GM04503 (cell line): ENCODE measurements around the gene DHX9.

ENCODE experiments used
- DNase-seq: peaks from one replicate; pipeline ENCODE4 v3.0.0-alpha.2; 2012; ENCODE audit warnings: low read depth

DHX9 gene

GRCh38 chr1:182839209-182840066 is at the start of gene DHX9:
DHX9 (plus strand) TSS chr1:182839347; CDS start chr1:182842567, 3,220 bp downstream.
- peak; percentile 42 for DNase-seq

GRCh38 chr1:182791281-182792179 is 47.6 kb upstream of the DHX9 start:
- no peak for DNase-seq

- DNase-seq: no peak
Measured at GRCh38 chr1:182794091-182794490, 45.1 kb upstream of the DHX9 start.

- no peak for DNase-seq
Measured at GRCh38 chr1:182794676-182795201, 44.4 kb upstream of the DHX9 start.

- no peak for DNase-seq
Measured at GRCh38 chr1:182795563-182796228, 43.5 kb upstream of the DHX9 start.

- DNase-seq: no peak
Measured at GRCh38 chr1:182802006-182802803, 36.9 kb upstream of the DHX9 start.

GRCh38 chr1:182803846-182804245 is 35.3 kb upstream of the DHX9 start:
- no peak for DNase-seq

GRCh38 chr1:182806015-182806678 is 33.0 kb upstream of the DHX9 start:
- DNase-seq: no peak

GRCh38 chr1:182807907-182808306 is 31.2 kb upstream of the DHX9 start:
- DNase-seq: no peak

GRCh38 chr1:182809414-182809957 is 29.7 kb upstream of the DHX9 start:
- DNase-seq: no peak

- DNase-seq: no peak
Measured at GRCh38 chr1:182811975-182812722, 27.0 kb upstream of the DHX9 start.

- DNase-seq: no peak
Measured at GRCh38 chr1:182816863-182817262, 22.3 kb upstream of the DHX9 start.

GRCh38 chr1:182817802-182818201 is 21.3 kb upstream of the DHX9 start:
- no peak for DNase-seq

- no peak for DNase-seq
Measured at GRCh38 chr1:182823220-182823619, 15.9 kb upstream of the DHX9 start.

- no peak for DNase-seq
Measured at GRCh38 chr1:182826892-182827291, 12.3 kb upstream of the DHX9 start.

- DNase-seq: no peak
Measured at GRCh38 chr1:182829285-182829932, 9.7 kb upstream of the DHX9 start.

GRCh38 chr1:182833271-182833670 is 5.9 kb upstream of the DHX9 start:
- DNase-seq: no peak

- no peak for DNase-seq
Measured at GRCh38 chr1:182834326-182834725, 4.8 kb upstream of the DHX9 start.

- DNase-seq: no peak
Measured at GRCh38 chr1:182835806-182836205, 3.3 kb upstream of the DHX9 start.
